Astrocyte (in vitro differentiated cells and primary cell): Measurements from ENCODE around the gene ABHD17C. TPM values are rescaled to one million over a fixed set of nuclear protein-coding genes. Genes with fewer than 3 reads are reported as not detected.

Source experiments
- DNase-seq: peaks from one replicate; pipeline ENCODE4 v3.0.0-alpha.2; 2010; ENCODE audit warnings: low read depth
- FAIRE-seq: peaks from 2 replicates; lab custom pipeline; 2011; peaks lifted over from hg19 to GRCh38; lab: Jason Lieb, UNC
- H2AFZ ChIP-seq: 2 replicates; pipeline ENCODE4 v1.6.0; 2012; ENCODE audit warnings: low read depth, low read length, inconsistent platforms
- H3K27ac ChIP-seq: 2 replicates; pipeline ENCODE4 v1.5.1; 2011; ENCODE audit warnings: low read depth, low read length, inconsistent platforms
- H3K27me3 ChIP-seq: 2 replicates; pipeline ENCODE4 v1.6.0; 2011; ENCODE audit warnings: low read length, inconsistent platforms; ENCODE audit not compliant: insufficient read depth
- H3K36me3 ChIP-seq: 2 replicates; pipeline ENCODE4 v1.5.1; 2011; ENCODE audit warnings: low read length, inconsistent platforms; ENCODE audit not compliant: insufficient read depth
- H3K4me1 ChIP-seq: 2 replicates; pipeline ENCODE4 v1.5.1; 2011; ENCODE audit warnings: low read length, inconsistent platforms; ENCODE audit not compliant: insufficient read depth
- H3K4me2 ChIP-seq: 2 replicates; pipeline ENCODE4 v1.6.0; 2012; ENCODE audit warnings: low read length, inconsistent platforms
- H3K4me3 ChIP-seq: 2 replicates; pipeline ENCODE4 v1.5.1; 2011; ENCODE audit warnings: low read depth, mild to moderate bottlenecking, low read length, inconsistent platforms; ENCODE audit not compliant: insufficient read depth
- H3K79me2 ChIP-seq: 2 replicates; pipeline ENCODE4 v1.6.0; 2012; ENCODE audit warnings: mild to moderate bottlenecking, low read length, inconsistent platforms; ENCODE audit not compliant: insufficient read depth
- H3K9ac ChIP-seq: 2 replicates; pipeline ENCODE4 v1.6.0; 2012; ENCODE audit warnings: mild to moderate bottlenecking, low read length, inconsistent platforms
- H3K9me3 ChIP-seq: 2 replicates; pipeline ENCODE4 v1.5.1; 2012; ENCODE audit warnings: low read depth, mild to moderate bottlenecking, low read length, inconsistent platforms; ENCODE audit not compliant: insufficient read depth
- H4K20me1 ChIP-seq: 2 replicates; pipeline ENCODE4 v1.6.0; 2012; ENCODE audit warnings: low read length, inconsistent platforms; ENCODE audit not compliant: insufficient read depth
- H3K27ac Mint-ChIP-seq: one replicate; pipeline ENCODE4 v1.8.0; 2021; ENCODE audit warnings: mild to moderate bottlenecking, mixed read lengths; ENCODE audit not compliant: unreplicated experiment
- H3K27me3 Mint-ChIP-seq: one replicate; pipeline ENCODE4 v1.8.0; 2021; ENCODE audit warnings: low read depth, mixed read lengths; ENCODE audit not compliant: unreplicated experiment
- H3K36me3 Mint-ChIP-seq: one replicate; pipeline ENCODE4 v1.8.0; 2021; ENCODE audit warnings: low read depth, mixed read lengths; ENCODE audit not compliant: unreplicated experiment
- H3K4me1 Mint-ChIP-seq: one replicate; pipeline ENCODE4 v1.8.0; 2021; ENCODE audit warnings: low read depth, mixed read lengths; ENCODE audit not compliant: unreplicated experiment
- H3K4me3 Mint-ChIP-seq: one replicate; pipeline ENCODE4 v1.8.0; 2021; ENCODE audit warnings: mild to moderate bottlenecking, moderate library complexity, mixed read lengths; ENCODE audit not compliant: unreplicated experiment
- H3K9me3 Mint-ChIP-seq: one replicate; pipeline ENCODE4 v1.8.0; 2021; ENCODE audit warnings: mild to moderate bottlenecking, mixed read lengths; ENCODE audit not compliant: unreplicated experiment
- EZH2 ChIP-seq: IDR thresholded peaks from 2 replicates; pipeline ENCODE4 v1.6.1; 2012; ENCODE audit warnings: mild to moderate bottlenecking, low read length, inconsistent platforms; ENCODE audit not compliant: insufficient read depth
- total RNA-seq: library from RNA; stranded (reverse); gene quantifications from 2 replicates; pipeline ENCODE4 v1.2.1, GENCODE V29; 2021
- TF ChIP-seq, protein P1 (sequence below): IDR thresholded peaks from 2 replicates; pipeline ENCODE4 v1.5.1; 2011; ENCODE audit warnings: low read depth, mild to moderate bottlenecking, inconsistent platforms, low read length, moderate library complexity; ENCODE audit not compliant: insufficient read depth

ABHD17C gene
- total RNA-seq, 1 donor from 2014 or later, result 10.2 TPM

DNA sequence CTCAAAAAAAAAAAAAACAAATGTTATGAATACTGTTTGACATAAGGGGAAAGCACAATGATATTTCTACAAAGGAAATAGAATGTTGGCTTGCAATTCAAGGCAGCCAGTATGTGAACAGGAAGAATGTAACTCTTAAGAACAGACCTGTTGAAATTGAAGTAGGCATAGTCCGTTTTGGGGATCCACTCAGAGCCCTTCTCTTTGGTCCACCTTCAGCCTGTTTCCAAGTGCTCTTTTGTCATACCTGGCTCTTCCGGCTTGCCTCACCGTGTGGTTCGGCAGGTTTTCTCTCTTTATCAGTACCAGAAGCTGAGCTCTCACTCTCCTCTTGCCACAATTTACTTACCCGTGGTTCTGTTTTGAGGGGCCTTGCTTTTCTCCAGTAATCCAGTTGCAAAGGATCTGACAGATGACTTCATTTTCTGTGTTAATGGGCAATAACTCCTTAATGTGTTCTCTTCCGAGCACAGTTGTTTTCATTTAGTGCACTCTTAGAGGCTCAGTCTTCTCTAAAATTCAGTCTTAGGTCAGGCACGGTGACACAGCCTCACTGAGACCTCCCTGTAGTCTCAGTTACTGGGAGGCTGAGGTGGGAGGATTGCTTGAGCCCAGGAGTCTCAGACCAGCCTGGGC lies 6.7 kb downstream of the ABHD17C start:
- Histone ChIP-seq H3K4me2 (no peak overlapping the region), H3K4me1 (peaks cover 7% of the 10 kb centered on the region), H2AFZ (no peak overlapping the region), H3K27ac (no peak overlapping the region), H3K9me3 (no peaks in the 10 kb centered on the region), H3K9ac (no peak overlapping the region), H3K4me3 (no peak overlapping the region), H3K79me2 (peaks cover 85% of the 10 kb centered on the region), H3K36me3 (no peaks in the 10 kb centered on the region), H3K27me3 (no peaks in the 10 kb centered on the region), H4K20me1 (peaks cover 87% of the 10 kb centered on the region)
- Mint-ChIP-seq H3K4me3 (no peak overlapping the region), H3K9me3 (no peaks in the 10 kb centered on the region), H3K27me3 (no peaks in the 10 kb centered on the region), H3K36me3 (no peaks in the 10 kb centered on the region), H3K27ac (no peak overlapping the region), H3K4me1 (peaks cover 22% of the 10 kb centered on the region)
- DNase-seq (no peak), FAIRE-seq (no peak)
- TF ChIP-seq EZH2, result no peak
- TF ChIP-seq, protein P1, sequence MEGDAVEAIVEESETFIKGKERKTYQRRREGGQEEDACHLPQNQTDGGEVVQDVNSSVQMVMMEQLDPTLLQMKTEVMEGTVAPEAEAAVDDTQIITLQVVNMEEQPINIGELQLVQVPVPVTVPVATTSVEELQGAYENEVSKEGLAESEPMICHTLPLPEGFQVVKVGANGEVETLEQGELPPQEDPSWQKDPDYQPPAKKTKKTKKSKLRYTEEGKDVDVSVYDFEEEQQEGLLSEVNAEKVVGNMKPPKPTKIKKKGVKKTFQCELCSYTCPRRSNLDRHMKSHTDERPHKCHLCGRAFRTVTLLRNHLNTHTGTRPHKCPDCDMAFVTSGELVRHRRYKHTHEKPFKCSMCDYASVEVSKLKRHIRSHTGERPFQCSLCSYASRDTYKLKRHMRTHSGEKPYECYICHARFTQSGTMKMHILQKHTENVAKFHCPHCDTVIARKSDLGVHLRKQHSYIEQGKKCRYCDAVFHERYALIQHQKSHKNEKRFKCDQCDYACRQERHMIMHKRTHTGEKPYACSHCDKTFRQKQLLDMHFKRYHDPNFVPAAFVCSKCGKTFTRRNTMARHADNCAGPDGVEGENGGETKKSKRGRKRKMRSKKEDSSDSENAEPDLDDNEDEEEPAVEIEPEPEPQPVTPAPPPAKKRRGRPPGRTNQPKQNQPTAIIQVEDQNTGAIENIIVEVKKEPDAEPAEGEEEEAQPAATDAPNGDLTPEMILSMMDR, result no peak

DNA sequence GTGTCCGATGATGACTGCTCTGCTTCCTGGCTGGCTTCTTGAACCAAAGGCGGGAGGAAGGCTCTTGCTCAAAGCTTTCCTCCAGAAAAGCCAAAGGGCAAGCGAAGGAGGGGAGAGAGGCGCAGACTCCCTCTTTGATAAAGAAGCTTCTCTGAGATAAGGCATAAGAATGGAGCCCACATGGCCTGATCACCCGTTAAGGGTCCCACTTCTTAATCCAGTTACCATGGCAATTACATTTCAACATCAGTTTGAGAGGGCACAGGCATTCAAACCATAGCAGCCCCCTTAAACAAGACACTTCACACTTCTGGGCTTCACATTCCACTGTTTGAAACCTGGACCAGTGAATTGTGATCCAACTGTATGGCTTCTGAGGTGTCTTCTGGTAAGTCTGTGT lies 8.0 kb downstream of the ABHD17C start:
- no peak overlapping the region for H3K27ac Mint-ChIP-seq
- Histone ChIP-seq H3K27ac (no peak overlapping the region), H3K4me2 (no peak overlapping the region), H3K36me3 (no peaks in the 10 kb centered on the region), H3K9me3 (no peaks in the 10 kb centered on the region), H3K9ac (no peak overlapping the region), H3K79me2 (peaks cover 80% of the 10 kb centered on the region), H3K27me3 (no peaks in the 10 kb centered on the region), H3K4me1 (peaks cover 2% of the 10 kb centered on the region), H3K4me3 (no peak overlapping the region), H2AFZ (no peak overlapping the region), H4K20me1 (peaks cover 87% of the 10 kb centered on the region)
- no peaks in the 10 kb centered on the region for H3K9me3 Mint-ChIP-seq
- no peak for DNase-seq
- H3K36me3 Mint-ChIP-seq, result no peaks in the 10 kb centered on the region
- H3K4me1 Mint-ChIP-seq, result peaks cover 21% of the 10 kb centered on the region
- no peak overlapping the region for H3K4me3 Mint-ChIP-seq
- TF ChIP-seq, protein P1, result no peak
- no peak for TF ChIP-seq EZH2
- no peaks in the 10 kb centered on the region for H3K27me3 Mint-ChIP-seq
- FAIRE-seq, result no peak

DNA sequence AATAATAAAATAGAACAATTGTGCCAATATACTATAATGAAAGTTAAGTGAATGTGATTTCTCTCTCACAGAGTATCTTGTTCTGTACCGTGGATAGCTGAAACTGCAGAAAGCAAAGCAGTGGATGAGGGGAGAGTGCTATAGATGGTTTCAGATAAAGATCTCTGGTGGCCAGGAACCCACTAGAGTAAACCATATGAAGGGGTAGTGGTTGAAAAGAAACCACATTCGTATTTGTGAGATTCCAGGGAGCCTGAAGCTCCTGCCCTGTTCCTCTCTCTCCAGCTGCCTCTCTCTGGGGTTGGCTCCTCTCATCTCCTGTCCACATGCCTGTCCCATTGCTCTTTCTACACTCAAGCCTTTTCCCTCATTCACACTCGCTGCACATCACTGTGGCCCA lies 8.9 kb downstream of the ABHD17C start:
- Mint-ChIP-seq H3K36me3 (no peaks in the 10 kb centered on the region), H3K9me3 (no peaks in the 10 kb centered on the region), H3K4me3 (no peak overlapping the region), H3K27me3 (no peaks in the 10 kb centered on the region), H3K27ac (no peak overlapping the region), H3K4me1 (peaks cover 14% of the 10 kb centered on the region)
- FAIRE-seq (no peak), DNase-seq (peak; percentile 15)
- H4K20me1 ChIP-seq, result peaks cover 85% of the 10 kb centered on the region
- no peak overlapping the region for H3K9ac ChIP-seq
- H3K9me3 ChIP-seq, result no peaks in the 10 kb centered on the region
- no peak overlapping the region for H3K4me2 ChIP-seq
- H3K27ac ChIP-seq, result no peak overlapping the region
- TF ChIP-seq, protein P1, result no peak
- no peak for TF ChIP-seq EZH2
- H2AFZ ChIP-seq, result no peak overlapping the region
- H3K4me3 ChIP-seq, result no peak overlapping the region
- H3K27me3 ChIP-seq, result no peaks in the 10 kb centered on the region
- no peaks in the 10 kb centered on the region for H3K36me3 ChIP-seq
- peaks cover 2% of the 10 kb centered on the region for H3K4me1 ChIP-seq
- H3K79me2 ChIP-seq, result peaks cover 76% of the 10 kb centered on the region
